NCI-H345 (cell line): Measurements from ENCODE around the gene TNS2.

ENCODE experiments used
- DNase-seq: peaks from one replicate; lab custom pipeline; 2025; lab: John Stamatoyannopoulos, UW

TNS2 gene

DNA sequence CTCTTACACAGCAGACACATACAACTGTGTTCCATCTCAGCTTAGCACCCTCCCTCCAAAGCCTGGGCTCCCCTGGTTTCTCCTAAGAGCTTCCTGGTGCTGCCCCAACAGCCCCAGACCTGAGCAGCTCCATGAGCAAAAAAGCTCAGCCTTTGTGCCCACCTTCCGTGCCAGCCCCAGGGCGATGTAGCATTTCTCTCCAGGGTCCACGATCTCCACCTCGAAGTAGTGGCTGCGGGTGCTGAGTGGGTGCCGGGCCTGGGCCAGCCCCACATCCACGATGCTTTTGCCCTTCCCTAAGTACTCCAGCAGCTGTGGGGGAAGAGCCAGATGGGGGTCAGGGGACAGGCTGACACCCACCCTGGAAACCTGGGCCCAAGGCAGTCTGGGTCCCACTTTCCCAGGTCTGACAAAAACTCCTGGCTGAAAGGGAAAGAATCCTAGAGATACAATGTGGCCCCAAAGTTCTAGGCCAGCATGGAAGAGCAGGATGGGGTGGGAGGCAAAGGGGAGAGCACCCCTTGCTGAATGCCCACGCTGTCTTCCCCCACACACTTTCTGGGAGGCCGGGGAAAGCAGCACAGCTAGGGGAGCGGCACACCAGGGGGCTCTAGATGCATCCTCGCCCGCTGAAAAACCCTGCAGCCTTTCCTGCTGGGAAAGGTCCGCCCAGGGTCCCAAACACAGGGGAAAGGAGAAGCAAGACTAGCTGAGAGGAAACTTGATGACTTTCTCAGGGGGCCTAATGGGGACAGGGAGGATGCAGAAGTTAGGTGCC, 18.3 kb downstream of the TNS2 start:
- no peak for DNase-seq

DNA sequence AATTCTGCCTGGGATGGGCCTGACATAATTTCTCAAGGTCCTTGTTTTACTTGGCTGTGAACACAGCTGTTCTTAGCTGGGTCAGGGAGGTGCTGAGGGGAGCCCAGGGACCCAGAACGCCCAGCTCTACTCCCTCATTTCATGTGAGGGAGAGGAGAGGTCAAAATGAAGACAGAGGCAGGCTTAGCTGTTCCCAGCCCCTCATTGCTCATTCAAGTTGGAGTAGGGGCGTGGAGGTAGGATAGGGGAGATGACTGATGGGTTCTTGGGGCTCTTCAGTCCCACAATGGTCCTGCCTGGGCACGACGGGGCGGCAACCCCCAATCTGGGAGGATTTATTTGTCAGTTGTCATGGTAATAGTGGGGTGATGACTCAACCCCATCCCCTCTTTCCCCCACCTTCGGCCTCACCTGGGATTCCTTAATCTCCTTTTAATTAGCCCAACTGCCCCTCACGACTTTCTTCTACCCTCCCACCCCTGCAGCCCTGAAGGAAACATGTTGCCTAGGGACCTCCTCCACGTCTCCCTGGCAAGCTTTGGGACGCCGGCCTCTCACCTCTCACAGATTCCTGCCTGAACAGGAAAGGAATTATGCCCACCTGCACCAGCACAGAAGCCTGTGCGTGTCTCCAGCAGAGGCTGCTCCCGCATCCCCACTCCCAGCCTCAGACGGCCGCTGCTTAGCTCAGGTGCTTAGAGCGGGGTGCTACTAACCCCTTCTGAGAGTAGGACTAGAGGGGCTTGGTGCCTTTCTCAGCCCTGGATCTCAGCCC, 19.1 kb downstream of the TNS2 start:
- no peak for DNase-seq

DNA sequence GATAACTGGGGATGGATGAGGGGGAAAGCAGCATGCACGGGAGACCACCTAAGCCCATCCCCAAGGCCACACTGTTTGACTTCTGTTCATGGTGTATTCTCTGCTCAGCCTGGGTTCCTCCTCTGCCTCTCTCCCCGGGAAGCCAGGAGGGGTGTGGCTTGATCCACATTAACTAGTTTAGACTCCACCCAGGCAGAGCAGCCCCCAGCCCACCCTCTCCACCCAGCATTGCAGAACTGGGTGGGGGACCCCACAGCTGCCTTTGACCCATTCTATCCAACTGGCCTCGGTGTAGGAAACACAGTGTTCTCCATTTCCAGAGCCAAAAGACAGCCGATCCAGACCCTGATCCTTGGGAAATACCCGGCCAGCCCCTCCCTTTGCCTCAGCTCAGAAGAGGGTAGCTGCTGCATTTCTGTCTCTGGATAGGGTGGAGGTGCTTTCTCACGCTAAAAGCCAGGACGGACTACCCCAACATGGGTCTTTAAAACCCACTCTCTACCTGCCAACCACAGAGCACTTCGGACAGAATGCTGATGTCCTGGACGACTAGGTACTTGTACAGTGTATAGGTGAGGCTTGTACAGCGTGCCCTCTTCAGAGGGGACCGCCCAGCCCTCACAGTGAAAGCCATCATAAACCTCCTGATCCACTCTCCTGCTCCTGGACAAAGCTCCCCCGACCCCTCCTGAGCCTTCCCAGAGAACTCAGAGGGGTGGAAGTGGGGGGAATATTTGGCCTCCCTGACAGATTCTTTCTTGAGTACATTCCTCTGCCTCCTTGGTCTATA, 20.0 kb downstream of the TNS2 start:
- no peak for DNase-seq

GRCh38 chr12:53070877-53071492, 21.1 kb downstream of the TNS2 start:
- DNase-seq, result no peak

DNA sequence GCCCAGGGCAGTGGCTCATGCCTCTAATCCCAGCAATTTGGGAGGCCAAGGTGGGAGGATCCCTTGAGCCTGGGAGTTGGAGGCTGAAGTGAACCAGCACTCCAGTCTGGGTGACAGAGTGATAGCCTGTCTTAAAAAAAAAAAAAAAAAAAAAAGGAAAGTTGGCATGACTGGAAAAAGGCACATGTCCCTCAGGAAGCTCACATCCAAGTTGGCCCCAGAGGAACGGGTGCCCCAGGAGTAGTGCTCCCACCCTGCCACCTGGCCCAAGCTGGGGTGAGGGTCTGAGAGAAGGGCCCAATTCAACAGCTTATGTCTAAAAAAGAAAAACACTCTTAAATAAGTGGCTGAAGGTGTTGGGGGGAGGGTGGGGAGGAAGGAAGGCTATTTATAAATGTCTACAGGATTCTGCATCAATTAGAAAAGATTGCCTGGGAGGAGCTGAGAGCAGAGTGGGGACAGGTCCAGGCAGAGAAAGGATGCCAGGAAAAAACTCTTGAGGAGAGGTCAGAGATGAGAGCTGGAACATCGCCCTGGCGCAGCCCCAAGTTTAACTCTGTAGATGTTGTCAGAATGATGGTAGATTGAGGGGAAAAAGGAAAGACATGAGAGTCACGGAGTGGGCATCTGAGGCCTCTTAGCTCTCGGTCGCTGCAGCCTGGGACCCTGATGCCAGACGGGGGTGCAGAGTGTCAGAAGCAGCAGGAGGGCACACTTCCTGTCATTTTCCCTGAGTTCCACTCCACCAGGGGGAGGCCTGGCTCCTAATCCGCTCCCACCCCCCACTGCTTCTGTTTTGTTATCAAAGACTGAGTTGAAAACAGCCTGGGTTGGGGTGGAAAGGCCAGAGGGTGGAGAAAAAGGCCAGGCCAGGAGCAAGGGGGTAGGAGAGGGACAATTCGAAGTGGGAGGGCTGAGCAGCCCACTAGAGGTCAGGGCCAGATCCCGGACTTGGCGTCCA, 22.0 kb downstream of the TNS2 start:
- DNase-seq, result no peak

DNA sequence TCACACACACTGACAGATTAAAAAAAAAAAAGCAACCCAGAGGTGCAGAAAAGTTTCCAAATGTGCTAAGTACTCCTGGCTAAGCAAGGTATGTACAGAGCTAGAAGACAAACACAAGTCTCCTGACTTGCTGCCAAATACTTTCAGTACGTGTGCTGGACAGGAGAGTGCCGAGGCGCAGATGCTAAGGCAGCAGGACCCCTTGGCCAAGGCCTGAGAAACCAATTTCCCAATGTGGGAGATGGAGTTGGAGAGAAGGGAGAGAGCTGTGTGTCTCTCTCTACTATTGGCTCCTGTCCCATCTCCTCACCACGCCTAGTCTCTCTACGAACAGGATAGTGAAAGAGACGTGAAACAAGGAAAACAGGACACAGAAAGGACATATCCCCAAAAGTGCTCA, 24.0 kb downstream of the TNS2 start:
- DNase-seq, result no peak

- no peak for DNase-seq
Observed at GRCh38 chr12:53074283-53074998, 24.6 kb downstream of the TNS2 start.

GRCh38 chr12:53074999-53075370, 25.1 kb downstream of the TNS2 start:
- no peak for DNase-seq

- DNase-seq, result no peak
Observed at GRCh38 chr12:53076461-53076860, 26.6 kb downstream of the TNS2 start.

DNA sequence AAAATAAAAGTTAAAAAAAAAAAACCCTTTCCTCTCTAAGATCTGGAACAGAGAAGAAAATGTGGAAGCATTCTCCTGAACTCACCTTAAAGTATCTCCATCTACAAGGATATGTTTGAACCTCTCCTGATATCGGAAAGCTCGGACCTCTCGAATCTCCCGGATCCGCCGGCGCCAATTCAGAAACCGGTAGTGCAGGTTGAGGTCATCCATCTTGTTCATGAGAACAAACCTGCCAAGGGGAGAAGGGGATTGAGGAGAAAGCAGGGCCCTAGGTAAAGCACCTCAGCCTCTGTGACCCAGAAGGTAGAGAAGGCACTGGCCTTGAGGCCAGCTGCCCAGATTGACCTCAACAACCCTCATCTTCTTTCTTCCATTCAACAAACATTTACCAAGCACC, 27.2 kb downstream of the TNS2 start:
- no peak for DNase-seq

- DNase-seq, result peak; percentile 68
Observed at GRCh38 chr12:53078425-53079225, 28.8 kb downstream of the TNS2 start.

- peak; percentile 93 for DNase-seq
Observed at GRCh38 chr12:53079226-53080117, 29.6 kb downstream of the TNS2 start, which contains the start of gene SPRYD3. Gene SPRYD3 (minus strand): TSS chr12:53079390. CDS start chr12:53079333, 57 bp downstream.

- no peak for DNase-seq
Observed at GRCh38 chr12:53082637-53083175, 32.8 kb downstream of the TNS2 start.

DNA sequence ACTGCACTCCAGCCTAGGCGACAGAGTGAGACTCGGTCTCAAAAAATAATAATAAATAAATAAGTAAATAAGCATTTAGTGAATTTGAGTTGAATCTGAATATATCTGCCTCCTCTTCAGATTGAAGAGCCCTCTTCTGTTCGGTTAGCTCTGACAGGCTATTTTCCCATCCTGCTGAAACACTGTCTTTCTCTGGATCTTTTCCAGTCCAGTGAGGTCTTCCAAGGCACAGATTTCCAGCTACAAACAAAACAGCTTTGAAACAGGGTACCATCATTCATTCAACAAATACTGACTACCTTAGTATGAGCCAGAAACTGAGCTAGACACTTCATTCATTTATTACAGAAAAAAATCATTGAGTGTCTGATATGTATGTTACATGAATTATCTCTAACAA, 36.5 kb downstream of the TNS2 start:
- DNase-seq, result no peak

DNA sequence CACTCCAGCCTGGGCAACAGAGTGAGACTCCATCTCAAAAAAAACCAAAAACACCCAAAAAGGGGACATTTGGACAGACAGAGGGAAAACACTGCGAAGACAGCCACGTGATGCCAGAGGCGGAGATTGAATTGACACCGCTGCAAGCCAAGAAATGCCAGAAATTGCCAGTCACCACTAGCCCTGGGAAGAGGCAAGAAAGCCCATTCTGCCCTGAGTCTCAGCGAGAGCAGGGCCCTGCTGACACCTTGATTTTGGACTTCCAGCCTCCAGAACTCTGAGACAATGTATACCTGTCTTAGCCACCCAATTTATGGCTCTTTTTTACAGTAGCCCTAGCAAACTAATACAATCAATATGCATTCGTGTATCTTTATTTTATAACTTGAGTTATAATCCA, 40.2 kb downstream of the TNS2 start:
- no peak for DNase-seq

GRCh38 chr12:53090554-53090953, 40.7 kb downstream of the TNS2 start:
- no peak for DNase-seq

GRCh38 chr12:53091756-53092155, 41.9 kb downstream of the TNS2 start:
- no peak for DNase-seq

DNA sequence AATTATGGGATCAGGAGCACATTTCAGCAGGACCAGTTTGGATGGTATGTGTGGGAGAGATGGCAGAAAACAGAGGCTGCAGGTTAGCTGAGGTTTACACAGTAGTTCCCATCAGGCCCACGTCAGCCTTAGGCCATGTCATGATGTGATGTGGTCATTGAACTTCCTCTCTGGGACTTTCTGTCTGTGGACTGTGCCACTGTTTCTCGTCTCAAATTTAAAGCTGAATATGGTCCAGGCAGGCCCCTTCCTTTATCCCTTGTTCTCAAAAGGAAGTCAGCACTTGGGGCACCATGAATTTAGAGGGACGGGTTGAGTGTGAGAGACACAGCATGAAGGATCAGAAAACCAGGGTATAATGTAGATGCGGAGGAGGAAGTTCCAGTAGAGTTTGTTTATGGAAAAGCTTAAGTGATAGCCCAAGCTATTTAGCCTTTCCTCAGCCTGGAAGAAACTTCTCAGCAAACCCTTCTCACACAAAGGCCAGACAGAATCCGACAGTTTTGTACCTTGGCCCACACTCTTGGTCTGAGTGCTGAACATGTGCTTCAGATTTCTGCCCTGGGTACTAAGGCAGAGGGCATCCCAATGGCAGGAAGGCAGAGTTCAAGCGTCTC, 44.0 kb downstream of the TNS2 start:
- no peak for DNase-seq
